ENCODE results near the gene MPHOSPH8. TPM values are rescaled to one million over a fixed set of nuclear protein-coding genes. Genes with fewer than 3 reads are reported as not detected.

MPHOSPH8 gene
- total and polyA plus RNA-seq, 2 of the 4 experiments (the other 2 are of a cell fraction): 11.7 to 16.4 TPM

- Histone ChIP-seq H3K27me3 (ENCODE audit: control insufficient read depth, insufficient read depth, low read length) (no peaks in the 10 kb centered on the region), H3K27ac (ENCODE audit: insufficient read depth, low read length) (no peak overlapping the region), H3K4me2 (ENCODE audit: low read depth, low read length) (no peak overlapping the region), H2BK5ac (ENCODE audit: low read depth, low read length, poor library complexity, severe bottlenecking) (no peak overlapping the region), H3K4me1 (ENCODE audit: control insufficient read depth, insufficient read depth, low read length) (no peaks in the 10 kb centered on the region), H3K36me3 (ENCODE audit: control insufficient read depth, insufficient read depth, low read length) (no peaks in the 10 kb centered on the region), H4K91ac (ENCODE audit: insufficient read depth, low read depth, low read length) (no peak overlapping the region), H3K9me3 (ENCODE audit: control insufficient read depth, insufficient read depth, low read length) (no peaks in the 10 kb centered on the region), H3K9ac (ENCODE audit: low read depth, low read length) (no peak overlapping the region), H2BK15ac (ENCODE audit: low read depth, low read length) (no peak overlapping the region), H3K18ac (ENCODE audit: low read depth, low read length) (no peak overlapping the region), H3K9me1 (ENCODE audit: insufficient read depth, low read length) (no peaks in the 10 kb centered on the region; the same call in 1 of the 2 replicates), H3K56ac (ENCODE audit: extremely low read depth, insufficient read depth, low read length) (no peak overlapping the region), H3K4me3 (ENCODE audit: insufficient read depth, low read depth, low read length) (no peak overlapping the region), H3K4ac (ENCODE audit: low read depth, low read length) (no peak overlapping the region), H2BK120ac (ENCODE audit: low read depth, low read length) (no peak overlapping the region), H2AK5ac (ENCODE audit: low read depth, low read length) (no peak overlapping the region), H3K14ac (replicated peaks; ENCODE audit: low read depth, low read length) (no peak overlapping the region), H4K20me1 (ENCODE audit: insufficient read depth, low read length) (no peaks in the 10 kb centered on the region), H4K8ac (ENCODE audit: low read depth in 2 of 2, low read length in 2 of 2) (no peak overlapping the region), H3K79me1 (ENCODE audit: low read depth in 1 of 2, low read length in 2 of 2) (peaks cover 0 to 3% of the 10 kb centered on the region in 2 experiments; a peak in 1 of 4 replicates), H3K23ac (ENCODE audit: low read depth, low read length) (no peak overlapping the region), H2BK20ac (ENCODE audit: low read depth, low read length) (no peak overlapping the region), H4K5ac (ENCODE audit: low read depth, low read length) (no peak overlapping the region), H2AFZ (replicated peaks; ENCODE audit: low read length, poor library complexity) (no peak overlapping the region), H2AK9ac (replicated peaks; ENCODE audit: low read depth, low read length, poor library complexity) (no peak overlapping the region)
- POLR2A ChIA-PET (ENCODE audit: unreplicated experiment): no interaction called here
- TF ChIP-seq SMC3 (IDR thresholded peaks at IDR 0.05; ENCODE audit: low read depth, low read length) (no peak), MXI1 (IDR thresholded peaks at IDR 0.05; ENCODE audit: borderline replicate concordance, low read depth, low read length) (no peak), NFE2L2 (IDR thresholded peaks at IDR 0.05; ENCODE audit: low read depth, low read length) (no peak), ELK1 (IDR thresholded peaks at IDR 0.05; ENCODE audit: borderline replicate concordance, low read depth, low read length) (no peak), BHLHE40 (IDR thresholded peaks at IDR 0.05; ENCODE audit: low read depth, low read length) (no peak), CEBPB (IDR thresholded peaks at IDR 0.05; ENCODE audit: low read depth, low read length) (no peak), RFX5 (IDR thresholded peaks at IDR 0.05; ENCODE audit: low read depth, low read length) (no peak)
- TF ChIP-seq, protein P1, sequence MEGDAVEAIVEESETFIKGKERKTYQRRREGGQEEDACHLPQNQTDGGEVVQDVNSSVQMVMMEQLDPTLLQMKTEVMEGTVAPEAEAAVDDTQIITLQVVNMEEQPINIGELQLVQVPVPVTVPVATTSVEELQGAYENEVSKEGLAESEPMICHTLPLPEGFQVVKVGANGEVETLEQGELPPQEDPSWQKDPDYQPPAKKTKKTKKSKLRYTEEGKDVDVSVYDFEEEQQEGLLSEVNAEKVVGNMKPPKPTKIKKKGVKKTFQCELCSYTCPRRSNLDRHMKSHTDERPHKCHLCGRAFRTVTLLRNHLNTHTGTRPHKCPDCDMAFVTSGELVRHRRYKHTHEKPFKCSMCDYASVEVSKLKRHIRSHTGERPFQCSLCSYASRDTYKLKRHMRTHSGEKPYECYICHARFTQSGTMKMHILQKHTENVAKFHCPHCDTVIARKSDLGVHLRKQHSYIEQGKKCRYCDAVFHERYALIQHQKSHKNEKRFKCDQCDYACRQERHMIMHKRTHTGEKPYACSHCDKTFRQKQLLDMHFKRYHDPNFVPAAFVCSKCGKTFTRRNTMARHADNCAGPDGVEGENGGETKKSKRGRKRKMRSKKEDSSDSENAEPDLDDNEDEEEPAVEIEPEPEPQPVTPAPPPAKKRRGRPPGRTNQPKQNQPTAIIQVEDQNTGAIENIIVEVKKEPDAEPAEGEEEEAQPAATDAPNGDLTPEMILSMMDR (conservative IDR thresholded peaks at IDR 0.05; ENCODE audit: low read depth, low read length): no peak
- CTCF ChIA-PET: no interaction called here
- in situ Hi-C loops (cut with MboI; ENCODE audit: low sequenced_read_pairs): loop anchor here (10.0 kb wide), 1 partner anchor 57 kb away; the partner anchor contains the start of gene TPTE2
- DNase-seq (no peak), ATAC-seq (ENCODE audit: low read depth) (no peak)
- no TSS peak for BruUV-seq (replicated peaks)
- WGBS, 2 experiments (ENCODE audit: extremely low coverage in 2 of 2, insufficient read length in 1 of 2): no CpG with 5 or more reads among the region's 3 CpGs
- intact Hi-C loops (cut with micrococcal nuclease): no loop called here
- dilution Hi-C loops (cut with HindIII; ENCODE audit: low sequenced_read_pairs, unreplicated experiment): no loop called here
Measured at GRCh38 chr13:19622193-19622592, 11.3 kb upstream of the MPHOSPH8 start.
